ENCODE measurements around the gene UBA3. TPM values are rescaled to one million over a fixed set of nuclear protein-coding genes. Genes with fewer than 3 reads are reported as not detected.

Gene UBA3
- total and polyA plus RNA-seq, 10 of the 15 experiments (the other 5 are each of a cell fraction or from before 2014, with no cell fraction given), result 72.9 to 131 (median 102) TPM

GRCh38 chr3:69011096-69011730 is 69.0 kb downstream of the UBA3 start:
- CTCF ChIA-PET, result interaction anchor here (0.8 to 2.0 kb wide), 6 partner anchors 9 to 661 kb away, joined by 3 to 5 read pairs (median 3); partner anchors contain the start of gene TMF1

More at GRCh38 chr3:69011096-69011730, 69.0 kb downstream of the UBA3 start:
- ChIA-PET POLR2A (no interaction called here), SMC1A (ENCODE audit: uncharacterized antibody, unreplicated experiment) (interaction anchor here (0.6 to 2.5 kb wide), 8 partner anchors 9 to 352 kb away, joined by 3 to 9 read pairs (median 4); no protein-coding TSS in a partner anchor), RAD21 (ENCODE audit: unreplicated experiment) (interaction anchor here (1.1 to 1.9 kb wide), 3 partner anchors 17 to 81 kb away, joined by 3 to 10 read pairs (median 4); no protein-coding TSS in a partner anchor)
- TF ChIP-seq YY1 (IDR thresholded peaks at IDR 0.05; ENCODE audit: low read depth, low read length) (no peak), NR2C1 (IDR thresholded peaks at IDR 0.05) (no peak), IRF4 (IDR thresholded peaks at IDR 0.05; ENCODE audit: low read depth, low read length) (no peak), NFIC (IDR thresholded peaks at IDR 0.05; ENCODE audit: low read depth, low read length) (no peak), TBL1XR1 (IDR thresholded peaks at IDR 0.05; ENCODE audit: low read depth, low read length) (no peak), WRNIP1 (IDR thresholded peaks at IDR 0.05; ENCODE audit: borderline replicate concordance, low read depth, low read length) (no peak), E2F4 (IDR thresholded peaks at IDR 0.05; ENCODE audit: low read depth, low read length) (no peak)
- H4K20me1 ChIP-seq (ENCODE audit: control insufficient read depth, insufficient read depth), result no peaks in the 10 kb centered on the region
- H3K9me3 ChIP-seq (replicated peaks; ENCODE audit: control insufficient read depth, insufficient read depth, low read length), result no peaks in the 10 kb centered on the region
- no peak overlapping the region for H3K9ac ChIP-seq (ENCODE audit: control insufficient read depth, insufficient read depth, low read length)
- no peak overlapping the region for H3K4me3 ChIP-seq
- BruUV-seq (replicated peaks), result TSS peak; percentile 42
- DNase-seq (ENCODE audit: low read depth, low spot score) (no peak), FAIRE-seq (no peak), ATAC-seq (no peak)
- no peaks in the 10 kb centered on the region for H3K79me2 ChIP-seq (ENCODE audit: control insufficient read depth, insufficient read depth, low read length)
- H2AFZ ChIP-seq (ENCODE audit: control insufficient read depth, low read depth, low read length), result no peak overlapping the region
- H3K36me3 ChIP-seq (ENCODE audit: control insufficient read depth in 2 of 2, insufficient read depth in 2 of 2, low read length in 1 of 2), result no peaks in the 10 kb centered on the region; a peak in 2 of 4 replicates
- no peak overlapping the region for H3K4me2 ChIP-seq (ENCODE audit: control insufficient read depth, insufficient read depth)
- peaks cover 7% of the 10 kb centered on the region; the same call in 1 of the 2 replicates for H3K4me1 ChIP-seq (ENCODE audit: control insufficient read depth, insufficient read depth, low read length)
- no peaks in the 10 kb centered on the region for H3K27me3 ChIP-seq (replicated peaks in 1 of 2; ENCODE audit: control insufficient read depth in 2 of 2, insufficient read depth in 2 of 2, low read length in 1 of 2)
- WGBS (ENCODE audit: insufficient coverage, insufficient replicate concordance, low lambda C conversion rate, missing lambda C conversion rate), result 86% methylated on average over 8 of the region's 8 CpGs
- in situ Hi-C loops (cut with MboI) (no loop called here), intact Hi-C loops (cut with micrococcal nuclease; ENCODE audit: unreplicated experiment) (loop anchor here (5.0 to 10.0 kb wide), 2 partner anchors 76 to 294 kb away; no protein-coding TSS in a partner anchor)
- no peak overlapping the region for H3K27ac ChIP-seq (ENCODE audit: control insufficient read depth, insufficient read depth)
